ENCODE results near the gene STXBP1. TPM values are rescaled to one million over a fixed set of nuclear protein-coding genes. Genes with fewer than 3 reads are reported as not detected.

Gene STXBP1
- total and polyA plus RNA-seq, 2 donors (not counting 3 experiments of a cell fraction or from before 2014, with no cell fraction given) = 18.8 to 51.3 TPM

DNA sequence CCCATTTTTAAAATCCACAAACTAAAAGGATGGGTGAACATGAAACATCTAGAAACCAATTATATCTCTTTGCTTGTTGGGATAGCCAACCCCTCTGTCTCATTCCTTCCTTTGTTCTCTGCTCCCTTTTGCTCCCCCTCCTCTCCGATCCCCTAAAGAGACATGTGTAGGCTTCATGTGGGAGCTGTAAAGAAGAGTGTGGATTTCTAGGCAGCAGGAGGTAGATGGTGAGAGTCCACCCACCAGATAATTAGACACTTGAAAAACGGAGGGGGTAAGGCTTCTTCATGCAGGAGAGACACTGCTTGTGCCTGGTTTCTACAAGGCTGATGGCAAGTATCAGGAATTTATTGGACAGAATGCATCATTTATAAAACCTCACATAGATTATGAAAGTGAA, 67.4 kb downstream of the STXBP1 start:
- H3K36me3 ChIP-seq (ENCODE audit: control insufficient read depth in 2 of 2, extremely low read depth in 1 of 2, insufficient read depth in 2 of 2, low read length in 2 of 2) = peaks cover 4 to 49% of the 10 kb centered on the region in 2 experiments
- H3K9me3 ChIP-seq (replicated peaks; ENCODE audit: control insufficient read depth, insufficient read depth, low read length) = no peaks in the 10 kb centered on the region
- no peak for TF ChIP-seq EZH2 (IDR thresholded peaks at IDR 0.05; ENCODE audit: borderline replicate concordance, low read depth, low read length, severe bottlenecking)
- H2AFZ ChIP-seq (ENCODE audit: low read depth, low read length) = no peak overlapping the region
- no peak overlapping the region for H3K4me2 ChIP-seq (ENCODE audit: insufficient read depth, low read length)
- ChIA-PET POLR2A (no interaction called here), CTCF (interaction anchor here (1.0 kb wide), 1 partner anchor 39 kb away, joined by 4 read pairs; no protein-coding TSS in a partner anchor)
- H4K20me1 ChIP-seq (replicated peaks; ENCODE audit: control insufficient read depth, extremely low read depth, insufficient read depth, low read length) = no peaks in the 10 kb centered on the region
- dilution Hi-C loops (cut with MboI; ENCODE audit: extremely low pct_ligation_motif_present, low sequenced_read_pairs) = no loop called here
- no peaks in the 10 kb centered on the region for H3K27me3 ChIP-seq (ENCODE audit: control insufficient read depth in 2 of 2, insufficient read depth in 2 of 2, low read length in 2 of 2)
- H3K4me1 ChIP-seq (ENCODE audit: control insufficient read depth, extremely low read depth, insufficient read depth, low read length) = no peaks in the 10 kb centered on the region
- no peaks in the 10 kb centered on the region for H3K79me2 ChIP-seq (ENCODE audit: control insufficient read depth, insufficient read depth, low read length)
- no peaks in the 10 kb centered on the region for H3K9me1 ChIP-seq (replicated peaks; ENCODE audit: control insufficient read depth, extremely low read depth, insufficient read depth, low read length)
- no TSS peak for BruUV-seq (replicated peaks)
- no peak overlapping the region for H3K4me3 ChIP-seq (replicated peaks in 1 of 3; ENCODE audit: insufficient read depth in 1 of 3, low read depth in 1 of 3, low read length in 3 of 3)
- no peak overlapping the region for H3K27ac ChIP-seq (ENCODE audit: insufficient read depth, low read depth, low read length)
- FAIRE-seq (no peak), DNase-seq (ENCODE audit: low read depth, low spot score) (no peak)
- intact Hi-C loops (cut with micrococcal nuclease) = no loop called here
- no peak overlapping the region for H3K9ac ChIP-seq (replicated peaks; ENCODE audit: extremely low read depth, insufficient read depth, low read length)

DNA sequence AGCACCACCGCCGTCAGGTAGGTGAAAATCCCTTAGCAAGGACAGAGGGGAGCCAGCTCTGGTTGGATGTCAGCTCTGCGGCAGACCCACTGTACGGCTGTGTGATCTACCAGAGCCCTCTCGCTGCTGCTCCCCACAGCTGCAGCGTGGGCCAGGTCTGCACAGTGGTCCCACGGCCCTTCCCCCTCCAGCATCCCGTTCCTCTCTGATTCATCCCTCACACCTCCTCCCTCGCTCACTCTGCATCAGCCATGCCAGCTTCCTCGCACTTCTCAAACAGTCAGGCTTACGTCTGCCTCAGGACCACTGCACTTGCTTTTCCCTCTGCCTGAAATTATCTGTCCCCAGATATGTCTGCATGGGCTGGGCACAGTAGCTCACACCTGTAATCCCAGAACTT, 68.1 kb downstream of the STXBP1 start:
- no peak overlapping the region for H3K27ac ChIP-seq (ENCODE audit: insufficient read depth, low read depth, low read length)
- no peaks in the 10 kb centered on the region for H3K9me1 ChIP-seq (replicated peaks; ENCODE audit: control insufficient read depth, extremely low read depth, insufficient read depth, low read length)
- H3K36me3 ChIP-seq (ENCODE audit: control insufficient read depth in 2 of 2, extremely low read depth in 1 of 2, insufficient read depth in 2 of 2, low read length in 2 of 2) = peaks cover 4 to 49% of the 10 kb centered on the region in 2 experiments
- no peak overlapping the region for H2AFZ ChIP-seq (ENCODE audit: low read depth, low read length)
- DNase-seq (ENCODE audit: low read depth, low spot score) (no peak), FAIRE-seq (no peak)
- ChIA-PET CTCF (no interaction called here), POLR2A (no interaction called here)
- intact Hi-C loops (cut with micrococcal nuclease) = no loop called here
- no peaks in the 10 kb centered on the region for H3K9me3 ChIP-seq (replicated peaks; ENCODE audit: control insufficient read depth, insufficient read depth, low read length)
- H3K4me2 ChIP-seq (ENCODE audit: insufficient read depth, low read length) = no peak overlapping the region
- BruUV-seq (replicated peaks) = no TSS peak
- no peaks in the 10 kb centered on the region for H3K4me1 ChIP-seq (ENCODE audit: control insufficient read depth, extremely low read depth, insufficient read depth, low read length)
- TF ChIP-seq GATA2 (IDR thresholded peaks at IDR 0.05; ENCODE audit: insufficient read depth, insufficient read length, low read depth, low read length) = no peak
- H4K20me1 ChIP-seq (replicated peaks; ENCODE audit: control insufficient read depth, extremely low read depth, insufficient read depth, low read length) = no peaks in the 10 kb centered on the region
- no peak overlapping the region for H3K4me3 ChIP-seq (replicated peaks in 1 of 3; ENCODE audit: insufficient read depth in 1 of 3, low read depth in 1 of 3, low read length in 3 of 3)
- no peaks in the 10 kb centered on the region for H3K27me3 ChIP-seq (ENCODE audit: control insufficient read depth in 2 of 2, insufficient read depth in 2 of 2, low read length in 2 of 2)
- dilution Hi-C loops (cut with MboI; ENCODE audit: extremely low pct_ligation_motif_present, low sequenced_read_pairs) = no loop called here
- H3K79me2 ChIP-seq (ENCODE audit: control insufficient read depth, insufficient read depth, low read length) = no peaks in the 10 kb centered on the region
- H3K9ac ChIP-seq (replicated peaks; ENCODE audit: extremely low read depth, insufficient read depth, low read length) = no peak overlapping the region

All from endothelial cell of umbilical vein (primary cell).